MM.1S (cell line): ENCODE measurements around the gene GAS7.

ENCODE experiments used
- DNase-seq: peaks from one replicate; pipeline ENCODE4 v3.0.0-alpha.2; 2015
- H2AFZ ChIP-seq: fragments of 300-600 bp; sonication (generic); 2 replicates; pipeline ENCODE4 v1.6.0; 2016; ENCODE audit warnings: antibody characterized with exemption, low read length
- H3F3A ChIP-seq: fragments of 300-600 bp; sonication (generic); 2 replicates; pipeline ENCODE4 v1.6.1; 2016; ENCODE audit warnings: mild to moderate bottlenecking, antibody characterized with exemption, low read length, moderate library complexity, mixed read lengths; ENCODE audit not compliant: insufficient read depth
- H3K27ac ChIP-seq: fragments of 300-600 bp; sonication (generic); 2 replicates; pipeline ENCODE4 v1.5.1; 2016; ENCODE audit warnings: mild to moderate bottlenecking, low read length
- H3K27me3 ChIP-seq: fragments of 300-600 bp; sonication (generic); replicated peaks from 2 replicates; pipeline ENCODE4 v1.6.0; 2016; ENCODE audit warnings: low read length; ENCODE audit not compliant: insufficient read depth
- H3K36me3 ChIP-seq: fragments of 300-600 bp; sonication (generic); replicated peaks from 2 replicates; pipeline ENCODE4 v1.6.1; 2016; ENCODE audit warnings: mild to moderate bottlenecking, low read length, mixed read lengths; ENCODE audit not compliant: insufficient read depth
- H3K4me1 ChIP-seq: fragments of 300-600 bp; sonication (generic); 2 replicates; pipeline ENCODE4 v1.6.1; 2016; ENCODE audit warnings: low read length, mixed read lengths
- H3K4me2 ChIP-seq: fragments of 300-600 bp; sonication (generic); 2 replicates; pipeline ENCODE4 v1.6.0; 2016; ENCODE audit warnings: low read depth, low read length
- H3K4me3 ChIP-seq: fragments of 300-600 bp; sonication (generic); 2 replicates; pipeline ENCODE4 v1.5.1; 2016; ENCODE audit warnings: low read length, mixed read lengths
- H3K79me2 ChIP-seq: fragments of 300-600 bp; sonication (generic); 2 replicates; pipeline ENCODE4 v1.6.1; 2016; ENCODE audit warnings: mixed run types, low read length, mixed read lengths
- H3K9ac ChIP-seq: fragments of 300-600 bp; sonication (generic); 2 replicates; pipeline ENCODE4 v1.6.1; 2016; ENCODE audit warnings: low read length, mixed read lengths
- H3K9me2 ChIP-seq: fragments of 300-600 bp; sonication (generic); replicated peaks from 2 replicates; pipeline ENCODE4 v1.6.1; 2016; ENCODE audit warnings: mild to moderate bottlenecking, low read length, mixed read lengths; ENCODE audit not compliant: insufficient read depth
- H3K9me3 ChIP-seq: fragments of 300-600 bp; sonication (generic); replicated peaks from 2 replicates; pipeline ENCODE4 v1.6.1; 2016; ENCODE audit warnings: mild to moderate bottlenecking, low read length, mixed read lengths; ENCODE audit not compliant: insufficient read depth
- H4K20me1 ChIP-seq: fragments of 300-600 bp; sonication (generic); 2 replicates; pipeline ENCODE4 v1.6.1; 2016; ENCODE audit warnings: mild to moderate bottlenecking, low read length, moderate library complexity, mixed read lengths; ENCODE audit not compliant: insufficient read depth
- CTCF ChIP-seq: fragments of 300-600 bp; sonication (generic); IDR thresholded peaks from 2 replicates; pipeline ENCODE4 v1.5.1; 2016; ENCODE audit warnings: antibody characterized with exemption, low read length, mixed read lengths
- EZH2 ChIP-seq: fragments of 300-600 bp; sonication (generic); optimal IDR thresholded peaks from 2 replicates; pipeline ENCODE3; 2017; ENCODE audit warnings: low read depth, mild to moderate bottlenecking, antibody characterized with exemption, low read length, mixed read lengths
- EZH2phosphoT487 ChIP-seq: fragments of 300-600 bp; sonication (generic); IDR thresholded peaks from 2 replicates; pipeline ENCODE4 v1.6.1; 2018; ENCODE audit warnings: antibody characterized with exemption, low read length

GAS7 gene

GRCh38 chr17:10155371-10156076 lies 42.9 kb downstream of the GAS7 start:
- H3K4me3 ChIP-seq, result no peak overlapping the region
- no peaks in the 10 kb centered on the region for H3F3A ChIP-seq
- TF ChIP-seq EZH2 (no peak), CTCF (no peak), EZH2phosphoT487 (no peak)
- no peaks in the 10 kb centered on the region for H3K36me3 ChIP-seq
- H3K4me2 ChIP-seq, result no peak overlapping the region
- H3K9me2 ChIP-seq, result no peaks in the 10 kb centered on the region
- no peak for DNase-seq
- H3K4me1 ChIP-seq, result no peaks in the 10 kb centered on the region
- H3K9ac ChIP-seq, result no peak overlapping the region
- no peaks in the 10 kb centered on the region for H3K9me3 ChIP-seq
- H2AFZ ChIP-seq, result no peak overlapping the region
- H4K20me1 ChIP-seq, result no peaks in the 10 kb centered on the region
- no peaks in the 10 kb centered on the region for H3K27me3 ChIP-seq
- no peaks in the 10 kb centered on the region for H3K79me2 ChIP-seq
- no peak overlapping the region for H3K27ac ChIP-seq

GRCh38 chr17:10151667-10152496 lies 46.5 kb downstream of the GAS7 start:
- Histone ChIP-seq H3K9ac (no peak overlapping the region), H3K4me2 (no peak overlapping the region), H3K9me3 (no peaks in the 10 kb centered on the region), H4K20me1 (no peaks in the 10 kb centered on the region), H3K27me3 (peaks cover 10% of the 10 kb centered on the region; the same call in 1 of the 2 replicates), H3K9me2 (no peaks in the 10 kb centered on the region), H3K27ac (no peak overlapping the region), H3K36me3 (no peaks in the 10 kb centered on the region), H3K79me2 (no peaks in the 10 kb centered on the region), H3K4me3 (no peak overlapping the region), H2AFZ (no peak overlapping the region), H3F3A (no peaks in the 10 kb centered on the region), H3K4me1 (no peaks in the 10 kb centered on the region)
- TF ChIP-seq EZH2phosphoT487 (no peak), EZH2 (no peak), CTCF (no peak)
- DNase-seq, result no peak

- Histone ChIP-seq H3K79me2 (no peaks in the 10 kb centered on the region), H3K9me3 (no peaks in the 10 kb centered on the region), H4K20me1 (no peaks in the 10 kb centered on the region), H3K9ac (no peak overlapping the region), H3K4me3 (no peak overlapping the region), H3K4me1 (no peaks in the 10 kb centered on the region), H3K4me2 (no peak overlapping the region), H3K27me3 (peaks cover 11% of the 10 kb centered on the region; the same call in 1 of the 2 replicates), H3K36me3 (no peaks in the 10 kb centered on the region), H3K27ac (no peak overlapping the region), H2AFZ (no peak overlapping the region), H3K9me2 (no peaks in the 10 kb centered on the region), H3F3A (no peaks in the 10 kb centered on the region)
- DNase-seq, result no peak
- no peak for TF ChIP-seq EZH2phosphoT487
- TF ChIP-seq EZH2, result no peak
- no peak for TF ChIP-seq CTCF
These were observed 48.6 kb downstream of the GAS7 start for GRCh38 chr17:10149573-10150399.
